HCT116 (cell line): Measurements from ENCODE around the gene C2orf92. TPM values are rescaled to one million over a fixed set of nuclear protein-coding genes. Genes with fewer than 3 reads are reported as not detected.

Experiments
- ATAC-seq: fragments of 200-7000 bp; cut with Tn5 transposase; 2 replicates; pipeline ENCODE4 v1.9.1; 2020; ENCODE audit warnings: mild to moderate bottlenecking, moderate library complexity
- BruUV-seq: library from RNA; stranded (reverse); fragments of 400-500 nt; replicated peaks from 2 replicates; lab custom pipeline; 2021; lab: Mats Ljungman, UMichigan
- CTCF ChIA-PET: fragments of 300-600 bp; sonication (Branson Sonifier 250); formaldehyde crosslinking; loops from one replicate; lab custom pipeline; 2021; ENCODE audit warnings: antibody characterized with exemption; lab: Charles Lee
- POLR2A ChIA-PET: fragments of 300-600, 350-600 bp; sonication (Branson Sonifier 250); formaldehyde crosslinking; loops from one replicate; lab custom pipeline; 2021; ENCODE audit warnings: antibody characterized with exemption; lab: Charles Lee
- RAD21 ChIA-PET, 2 experiments: fragments of 300-600 bp; sonication (Branson Sonifier 250); formaldehyde crosslinking; loops; one replicate each; lab custom pipeline; 2023; ENCODE audit warnings: low total read pairs in 2 of 2; ENCODE audit not compliant: uncharacterized antibody in 2 of 2, unreplicated experiment in 2 of 2, low non-redundant PET in 1 of 2; lab: Charles Lee
- DNase-seq: peaks from one replicate; pipeline ENCODE4 v3.0.0-alpha.2; 2010; ENCODE audit warnings: low read depth, low spot score
- H2AFZ ChIP-seq: fragments of 200-600 bp; shearing (Covaris generic), sonication (generic); 2 replicates; pipeline ENCODE4 v1.6.1; 2017; ENCODE audit warnings: low read depth, mixed run types, mixed read lengths, antibody characterized with exemption, low read length; ENCODE audit not compliant: poor library complexity, severe bottlenecking
- H3K27ac ChIP-seq: 2 replicates; pipeline ENCODE4 v1.5.1; 2012; ENCODE audit warnings: low read depth, low read length
- H3K27me3 ChIP-seq: fragments of 200-600 bp; sonication (generic); 2 replicates; pipeline ENCODE4 v1.6.1; 2016; ENCODE audit warnings: mixed run types, low read length, mixed read lengths; ENCODE audit not compliant: insufficient read depth
- H3K36me3 ChIP-seq, 2 experiments: fragments of 200-500 bp in 1 of 2; fragments of 200-600 bp in 1 of 2; sonication (Bioruptor generic) in 1 of 2; sonication (generic) in 1 of 2; 2 replicates each; pipeline versions ENCODE4 v1.5.1 to v1.6.1; 2014 to 2016; ENCODE audit warnings: low read length in 2 of 2, inconsistent platforms in 1 of 2, mixed read lengths in 1 of 2, mixed run types in 1 of 2; ENCODE audit not compliant: insufficient read depth in 2 of 2, control insufficient read depth in 1 of 2
- H3K4me1 ChIP-seq, 2 experiments: fragments of 200-600 bp in 1 of 2; sonication (generic) in 1 of 2; 2 replicates each; pipeline versions ENCODE4 v1.5.1 to v1.6.1; 2012 to 2017; ENCODE audit warnings: low read length in 2 of 2, inconsistent platforms in 1 of 2, mild to moderate bottlenecking in 1 of 2, mixed read lengths in 1 of 2, mixed run types in 1 of 2, moderate library complexity in 1 of 2; ENCODE audit not compliant: insufficient read depth in 2 of 2, control insufficient read depth in 1 of 2
- H3K4me2 ChIP-seq: fragments of 200-600 bp; sonication (generic); 2 replicates; pipeline ENCODE4 v1.6.1; 2017; ENCODE audit warnings: mixed run types, low read length, mixed read lengths
- H3K4me3 ChIP-seq, 2 experiments: fragments of 200-600 bp in 1 of 2; sonication (generic) in 1 of 2; replicated peaks in 1 of 2; 2 replicates each; pipeline ENCODE4 v1.5.1; 2011 to 2016; ENCODE audit warnings: low read length in 2 of 2, control low read depth in 1 of 2, low read depth in 1 of 2, mild to moderate bottlenecking in 1 of 2, mixed read lengths in 1 of 2, mixed run types in 1 of 2
- H3K79me2 ChIP-seq: fragments of 200-600 bp; sonication (generic); 2 replicates; pipeline ENCODE4 v1.6.1; 2017; ENCODE audit warnings: mild to moderate bottlenecking, mixed run types, low read length, moderate library complexity, mixed read lengths; ENCODE audit not compliant: insufficient read depth
- H3K9ac ChIP-seq: fragments of 200-600 bp; sonication (generic); 2 replicates; pipeline ENCODE4 v1.6.1; 2016; ENCODE audit warnings: low read length, mixed read lengths
- H3K9me2 ChIP-seq: fragments of 200-600 bp; sonication (generic), shearing (Covaris generic); 2 replicates; pipeline ENCODE4 v1.6.1; 2017; ENCODE audit warnings: mixed run types, mild to moderate bottlenecking, moderate library complexity; ENCODE audit not compliant: insufficient read depth
- H3K9me3 ChIP-seq, 2 experiments: fragments of 200-500 bp in 1 of 2; fragments of 200-600 bp in 1 of 2; sonication (Bioruptor generic) in 1 of 2; sonication (generic) in 1 of 2; 2 replicates each; pipeline ENCODE4 v1.6.1; 2014 to 2017; ENCODE audit warnings: low read length in 2 of 2, mixed read lengths in 2 of 2, inconsistent platforms in 1 of 2, low read depth in 1 of 2, mild to moderate bottlenecking in 1 of 2, mixed run types in 1 of 2, moderate library complexity in 1 of 2; ENCODE audit not compliant: control insufficient read depth in 1 of 2, insufficient read depth in 1 of 2
- H4K20me1 ChIP-seq: fragments of 200-600 bp; sonication (generic), shearing (Covaris generic); 2 replicates; pipeline ENCODE4 v1.6.1; 2017; ENCODE audit warnings: mixed run types, mild to moderate bottlenecking, moderate library complexity; ENCODE audit not compliant: insufficient read depth
- ATF3 ChIP-seq: IDR thresholded peaks from 2 replicates; pipeline ENCODE4 v1.6.1; 2012
- CBX3 ChIP-seq: IDR thresholded peaks from 2 replicates; pipeline ENCODE4 v1.6.1; 2012; ENCODE audit warnings: low read depth
- CEBPB ChIP-seq: IDR thresholded peaks from 2 replicates; pipeline ENCODE4 v1.6.1; 2012; ENCODE audit warnings: low read depth
- CTCF ChIP-seq, 3 experiments: fragments of 200-600 bp in 1 of 3; sonication (generic) in 1 of 3; IDR thresholded peaks in 2 of 3; conservative IDR thresholded peaks in 1 of 3; 2 replicates each; pipeline ENCODE4 v1.5.1; 2012 to 2017; ENCODE audit warnings: low read depth in 2 of 3, low read length in 2 of 3, antibody characterized with exemption in 1 of 3, borderline replicate concordance in 1 of 3, control low read depth in 1 of 3, mild to moderate bottlenecking in 1 of 3, mixed read lengths in 1 of 3, mixed run types in 1 of 3, moderate library complexity in 1 of 3; ENCODE audit not compliant: insufficient read depth in 1 of 3
- EGR1 ChIP-seq: IDR thresholded peaks from 2 replicates; pipeline ENCODE4 v1.6.1; 2012; ENCODE audit warnings: low read depth
- ELF1 ChIP-seq: IDR thresholded peaks from 2 replicates; pipeline ENCODE4 v1.6.1; 2012; ENCODE audit warnings: low read depth, borderline replicate concordance
- JUND ChIP-seq: IDR thresholded peaks from 2 replicates; pipeline ENCODE4 v1.6.1; 2012
- POLR2A ChIP-seq: IDR thresholded peaks from 2 replicates; pipeline ENCODE4 v1.7.0; 2011; ENCODE audit warnings: borderline replicate concordance; ENCODE audit not compliant: insufficient read depth, insufficient read length; ENCODE audit errors: extremely low read depth
- REST ChIP-seq: IDR thresholded peaks from 2 replicates; pipeline ENCODE4 v1.6.1; 2012; ENCODE audit warnings: low read depth
- SIN3A ChIP-seq: IDR thresholded peaks from 2 replicates; pipeline ENCODE4 v1.6.1; 2012; ENCODE audit warnings: low read depth
- YY1 ChIP-seq: IDR thresholded peaks from 2 replicates; pipeline ENCODE4 v1.6.1; 2011; ENCODE audit warnings: low read length, low read depth, moderate library complexity, mild to moderate bottlenecking; ENCODE audit not compliant: insufficient replicate concordance; ENCODE audit errors: extremely low read depth
- ZBTB33 ChIP-seq: IDR thresholded peaks from 2 replicates; pipeline ENCODE4 v1.6.1; 2011; ENCODE audit warnings: mild to moderate bottlenecking, low read length, moderate library complexity; ENCODE audit not compliant: insufficient replicate concordance; ENCODE audit errors: extremely low read depth
- intact Hi-C: fragments of 100-400 bp; cut with micrococcal nuclease; formaldehyde crosslinking; loops from 2 replicates; pipeline ENCODE4 v1.10.0; 2022
- total RNA-seq: library from RNA; stranded (reverse); gene quantifications from one replicate; pipeline ENCODE4 v1.2.1, GENCODE V29; 2021; ENCODE audit not compliant: unreplicated experiment

Gene C2orf92
- total RNA-seq, 1 experiment from 2014 or later, result 3.0 TPM

GRCh38 chr2:97739893-97740245 is 70.4 kb downstream of the C2orf92 start:
- Histone ChIP-seq H3K79me2 (no peaks in the 10 kb centered on the region), H3K9me3 (no peaks in the 10 kb centered on the region), H2AFZ (no peak overlapping the region), H3K4me3 (no peak overlapping the region), H3K27ac (no peak overlapping the region), H3K36me3 (no peaks in the 10 kb centered on the region), H3K4me2 (no peak overlapping the region), H3K9ac (no peak overlapping the region), H4K20me1 (no peaks in the 10 kb centered on the region), H3K27me3 (no peaks in the 10 kb centered on the region), H3K4me1 (peaks cover 0 to 18% of the 10 kb centered on the region in 2 experiments; a peak in 2 of 4 replicates), H3K9me2 (no peaks in the 10 kb centered on the region)
- ChIA-PET POLR2A (no interaction called here), CTCF (interaction anchor here (1.0 to 2.4 kb wide), 5 partner anchors 9 to 644 kb away, joined by 3 to 19 read pairs (median 4); no protein-coding TSS in a partner anchor), RAD21 (no interaction called here)
- no peak for DNase-seq
- intact Hi-C loops, result loop anchor here (1.0 kb wide), 1 partner anchor 645 kb away; no protein-coding TSS in a partner anchor
- ATAC-seq, result no peak
- no TSS peak for BruUV-seq
- no peak for TF ChIP-seq SIN3A
- no peak for TF ChIP-seq YY1
- no peak for TF ChIP-seq CEBPB
- TF ChIP-seq CTCF (IDR thresholded peaks at IDR 0.05 in 2 of 3, conservative IDR thresholded peaks at IDR 0.05 in 1 of 3; ENCODE audit: borderline replicate concordance in 1 of 3, insufficient read depth in 1 of 3, low read depth in 2 of 3, low read length in 2 of 3), result no peak
- no peak for TF ChIP-seq ZBTB33
- TF ChIP-seq ATF3, result no peak
- TF ChIP-seq CBX3, result no peak
- TF ChIP-seq JUND, result no peak
- no peak for TF ChIP-seq EGR1
- TF ChIP-seq ELF1, result no peak
- TF ChIP-seq REST, result no peak
- TF ChIP-seq POLR2A, result no peak
